ENCODE measurements around the gene PCBP3. TPM values are rescaled to one million over a fixed set of nuclear protein-coding genes. Genes with fewer than 3 reads are reported as not detected.

PCBP3 gene
- total RNA-seq, 1 donor from 2014 or later: 4.6 TPM

DNA sequence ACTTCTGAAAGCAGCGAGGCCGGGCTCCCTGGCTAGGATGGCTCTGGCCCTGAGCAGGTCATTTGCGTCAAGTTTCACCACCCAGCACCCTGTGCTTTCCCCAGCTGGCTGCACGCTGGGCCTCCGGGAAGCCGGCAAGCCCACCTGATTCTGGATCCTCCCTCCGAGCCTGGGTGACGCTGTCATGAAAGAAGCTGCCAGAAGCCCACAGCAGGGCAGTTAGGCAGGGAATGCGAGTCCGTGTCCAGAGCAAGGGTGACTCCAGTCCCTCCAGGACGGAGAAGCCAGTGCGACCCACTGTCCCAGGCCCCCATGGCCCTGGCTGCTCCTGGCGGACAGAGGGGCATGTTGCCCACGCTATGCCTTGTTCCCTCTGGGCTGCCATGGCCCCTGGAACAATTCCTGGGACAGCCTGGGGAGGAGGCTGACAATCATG is 44.4 kb upstream of the PCBP3 start:
- Mint-ChIP-seq H3K27me3 (ENCODE audit: insufficient read depth, low read depth) (peaks cover 12% of the 10 kb centered on the region), H3K27ac (no peak overlapping the region), H3K4me3 (no peak overlapping the region), H3K36me3 (no peaks in the 10 kb centered on the region), H3K9me3 (peaks cover 8% of the 10 kb centered on the region), H3K4me1 (no peaks in the 10 kb centered on the region)
- H3K9me3 ChIP-seq (ENCODE audit: low read depth): peaks cover 6% of the 10 kb centered on the region
- no peak for DNase-seq (ENCODE audit: low spot score)
- H3K4me2 ChIP-seq: no peak overlapping the region
- H3F3A ChIP-seq (ENCODE audit: low read depth): no peaks in the 10 kb centered on the region
- H3K27me3 ChIP-seq: no peaks in the 10 kb centered on the region
- H3K79me2 ChIP-seq (ENCODE audit: low read depth): no peaks in the 10 kb centered on the region
- H3K4me1 ChIP-seq: no peaks in the 10 kb centered on the region
- no peaks in the 10 kb centered on the region for H4K20me1 ChIP-seq (ENCODE audit: low read depth)
- no peak overlapping the region for H2AFZ ChIP-seq (replicated peaks)
- TF ChIP-seq EZH2 (IDR thresholded peaks at IDR 0.05): no peak
- TF ChIP-seq, protein P1, sequence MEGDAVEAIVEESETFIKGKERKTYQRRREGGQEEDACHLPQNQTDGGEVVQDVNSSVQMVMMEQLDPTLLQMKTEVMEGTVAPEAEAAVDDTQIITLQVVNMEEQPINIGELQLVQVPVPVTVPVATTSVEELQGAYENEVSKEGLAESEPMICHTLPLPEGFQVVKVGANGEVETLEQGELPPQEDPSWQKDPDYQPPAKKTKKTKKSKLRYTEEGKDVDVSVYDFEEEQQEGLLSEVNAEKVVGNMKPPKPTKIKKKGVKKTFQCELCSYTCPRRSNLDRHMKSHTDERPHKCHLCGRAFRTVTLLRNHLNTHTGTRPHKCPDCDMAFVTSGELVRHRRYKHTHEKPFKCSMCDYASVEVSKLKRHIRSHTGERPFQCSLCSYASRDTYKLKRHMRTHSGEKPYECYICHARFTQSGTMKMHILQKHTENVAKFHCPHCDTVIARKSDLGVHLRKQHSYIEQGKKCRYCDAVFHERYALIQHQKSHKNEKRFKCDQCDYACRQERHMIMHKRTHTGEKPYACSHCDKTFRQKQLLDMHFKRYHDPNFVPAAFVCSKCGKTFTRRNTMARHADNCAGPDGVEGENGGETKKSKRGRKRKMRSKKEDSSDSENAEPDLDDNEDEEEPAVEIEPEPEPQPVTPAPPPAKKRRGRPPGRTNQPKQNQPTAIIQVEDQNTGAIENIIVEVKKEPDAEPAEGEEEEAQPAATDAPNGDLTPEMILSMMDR (IDR thresholded peaks at IDR 0.05): no peak
- no peak for TF ChIP-seq EZH2phosphoT487 (IDR thresholded peaks at IDR 0.05)
- H3K4me3 ChIP-seq: no peak overlapping the region
- H3K36me3 ChIP-seq: no peaks in the 10 kb centered on the region
- no peak overlapping the region for H3K27ac ChIP-seq
- H3K9ac ChIP-seq: no peak overlapping the region

DNA sequence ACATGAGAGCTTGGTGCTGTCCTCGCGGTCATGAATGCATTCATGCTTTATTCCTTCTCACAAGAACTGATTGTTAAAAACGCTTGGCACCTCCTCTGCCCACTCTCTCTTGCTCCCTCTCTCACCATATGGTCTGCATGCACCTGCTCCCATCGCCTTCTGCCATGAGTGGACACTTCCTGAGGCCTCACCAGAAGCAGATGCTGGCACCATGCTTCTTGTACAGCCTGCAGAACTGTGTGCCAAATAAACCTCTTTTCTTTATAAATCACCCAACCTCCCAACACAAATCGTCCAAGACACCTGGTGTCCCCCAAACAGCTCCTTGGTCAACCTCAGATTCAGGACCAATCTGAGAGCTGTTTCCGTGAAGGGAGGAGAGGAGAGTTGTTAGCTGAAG is 43.3 kb upstream of the PCBP3 start:
- H2AFZ ChIP-seq (replicated peaks): no peak overlapping the region
- Mint-ChIP-seq H3K36me3 (no peaks in the 10 kb centered on the region), H3K4me1 (no peaks in the 10 kb centered on the region), H3K9me3 (peaks cover 9% of the 10 kb centered on the region), H3K27me3 (ENCODE audit: insufficient read depth, low read depth) (peaks cover 9% of the 10 kb centered on the region), H3K4me3 (peak overlapping the region; percentile 41), H3K27ac (no peak overlapping the region)
- H3K27ac ChIP-seq: no peak overlapping the region
- TF ChIP-seq EZH2 (IDR thresholded peaks at IDR 0.05) (no peak), EZH2phosphoT487 (IDR thresholded peaks at IDR 0.05) (no peak)
- TF ChIP-seq, protein P1 (IDR thresholded peaks at IDR 0.05): no peak
- no peaks in the 10 kb centered on the region for H4K20me1 ChIP-seq (ENCODE audit: low read depth)
- no peaks in the 10 kb centered on the region for H3K4me1 ChIP-seq
- H3K27me3 ChIP-seq: no peaks in the 10 kb centered on the region
- no peaks in the 10 kb centered on the region for H3K36me3 ChIP-seq
- no peak overlapping the region for H3K4me2 ChIP-seq
- H3F3A ChIP-seq (ENCODE audit: low read depth): no peaks in the 10 kb centered on the region
- no peak for DNase-seq (ENCODE audit: low spot score)
- H3K4me3 ChIP-seq: no peak overlapping the region
- H3K9me3 ChIP-seq (ENCODE audit: low read depth): peaks cover 6% of the 10 kb centered on the region
- H3K9ac ChIP-seq: no peak overlapping the region
- H3K79me2 ChIP-seq (ENCODE audit: low read depth): no peaks in the 10 kb centered on the region

- H3K4me1 Mint-ChIP-seq: no peaks in the 10 kb centered on the region
- TF ChIP-seq EZH2 (IDR thresholded peaks at IDR 0.05) (no peak), EZH2phosphoT487 (IDR thresholded peaks at IDR 0.05) (no peak)
- TF ChIP-seq, protein P1 (IDR thresholded peaks at IDR 0.05): no peak
- DNase-seq (ENCODE audit: low spot score): no peak
Measured at GRCh38 chr21:45601551-45601950, 42.0 kb upstream of the PCBP3 start.

More at GRCh38 chr21:45601551-45601950, 42.0 kb upstream of the PCBP3 start:
- no peaks in the 10 kb centered on the region for H3F3A ChIP-seq (ENCODE audit: low read depth)
- H3K9me3 ChIP-seq (ENCODE audit: low read depth): peaks cover 6% of the 10 kb centered on the region
- H3K9me3 Mint-ChIP-seq: peaks cover 9% of the 10 kb centered on the region
- H3K27ac ChIP-seq: no peak overlapping the region
- no peak overlapping the region for H3K4me3 ChIP-seq
- no peaks in the 10 kb centered on the region for H3K36me3 Mint-ChIP-seq
- H3K9ac ChIP-seq: no peak overlapping the region
- H2AFZ ChIP-seq (replicated peaks): no peak overlapping the region
- H4K20me1 ChIP-seq (ENCODE audit: low read depth): no peaks in the 10 kb centered on the region
- no peak overlapping the region for H3K27ac Mint-ChIP-seq
- H3K27me3 ChIP-seq: no peaks in the 10 kb centered on the region
- peaks cover 9% of the 10 kb centered on the region for H3K27me3 Mint-ChIP-seq (ENCODE audit: insufficient read depth, low read depth)
- no peaks in the 10 kb centered on the region for H3K4me1 ChIP-seq
- H3K79me2 ChIP-seq (ENCODE audit: low read depth): no peaks in the 10 kb centered on the region
- H3K36me3 ChIP-seq: no peaks in the 10 kb centered on the region
- H3K4me2 ChIP-seq: no peak overlapping the region
- no peak overlapping the region for H3K4me3 Mint-ChIP-seq
